Measurements from ENCODE around the gene KCNMA1.
"Not testable (repeated sequence)": the region's sequence is repeated elsewhere in the genome, so short reads cannot be mapped to it uniquely, and the experiment has no call there.

The KCNMA1 gene

DNA sequence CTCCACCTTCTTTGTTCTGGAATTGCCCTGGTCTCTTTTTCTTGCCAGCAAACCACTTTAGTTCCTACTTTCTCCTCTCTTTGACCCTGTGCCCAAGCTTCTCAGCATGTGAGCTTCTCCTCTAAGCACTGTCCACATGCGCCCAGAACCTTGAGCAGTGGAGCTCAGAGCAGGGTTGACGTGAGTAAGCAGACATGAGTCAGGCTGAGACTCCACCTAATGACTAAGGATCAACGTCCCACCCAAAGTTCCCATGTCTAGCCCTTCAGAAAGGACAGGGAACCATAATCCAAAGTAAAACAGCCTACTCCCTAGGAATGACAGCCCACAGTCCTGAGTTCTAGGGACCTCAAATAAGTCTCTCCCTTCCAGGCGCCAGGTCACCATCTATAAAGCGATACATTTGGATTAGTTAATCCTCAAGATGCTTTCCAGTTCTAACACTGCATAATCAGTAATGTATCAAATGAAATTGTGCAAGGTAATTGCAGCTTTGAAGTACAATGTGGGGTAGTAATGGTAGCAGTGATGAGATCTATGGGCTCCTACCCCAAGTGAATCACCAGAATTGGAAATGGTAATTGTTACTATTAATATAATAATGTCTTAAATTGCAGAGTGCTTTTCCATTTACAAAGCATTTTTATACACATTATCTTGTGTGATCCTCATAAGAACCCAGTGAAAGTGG, 44.5 kb downstream of the KCNMA1 start:
- no peak for DNase-seq
- in situ Hi-C loops (cut with MboI; ENCODE audit: low pct_unique_long_range_greater_than_20kb, low sequenced_read_pairs): no loop called here

DNA sequence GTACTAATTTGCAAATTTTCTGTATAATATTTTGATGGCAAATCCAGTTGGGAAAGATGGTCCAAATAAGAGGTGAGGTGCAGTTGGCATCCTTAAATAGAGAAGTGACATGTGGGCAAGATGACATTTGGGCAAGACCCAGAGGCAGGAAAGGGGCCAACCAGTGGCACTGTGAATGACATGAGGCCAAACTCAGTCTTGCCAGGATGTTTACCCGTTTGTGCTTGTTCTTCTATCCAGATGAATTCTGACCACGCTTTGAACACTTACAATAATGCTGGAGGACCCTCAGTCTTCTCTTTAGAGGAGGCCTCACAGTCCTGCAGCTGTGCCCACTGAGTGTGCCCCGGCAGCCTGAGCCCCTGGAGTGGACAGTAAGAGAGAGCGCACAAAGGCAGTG, 45.1 kb downstream of the KCNMA1 start:
- DNase-seq: no peak
- in situ Hi-C loops (cut with MboI; ENCODE audit: low pct_unique_long_range_greater_than_20kb, low sequenced_read_pairs): no loop called here

DNA sequence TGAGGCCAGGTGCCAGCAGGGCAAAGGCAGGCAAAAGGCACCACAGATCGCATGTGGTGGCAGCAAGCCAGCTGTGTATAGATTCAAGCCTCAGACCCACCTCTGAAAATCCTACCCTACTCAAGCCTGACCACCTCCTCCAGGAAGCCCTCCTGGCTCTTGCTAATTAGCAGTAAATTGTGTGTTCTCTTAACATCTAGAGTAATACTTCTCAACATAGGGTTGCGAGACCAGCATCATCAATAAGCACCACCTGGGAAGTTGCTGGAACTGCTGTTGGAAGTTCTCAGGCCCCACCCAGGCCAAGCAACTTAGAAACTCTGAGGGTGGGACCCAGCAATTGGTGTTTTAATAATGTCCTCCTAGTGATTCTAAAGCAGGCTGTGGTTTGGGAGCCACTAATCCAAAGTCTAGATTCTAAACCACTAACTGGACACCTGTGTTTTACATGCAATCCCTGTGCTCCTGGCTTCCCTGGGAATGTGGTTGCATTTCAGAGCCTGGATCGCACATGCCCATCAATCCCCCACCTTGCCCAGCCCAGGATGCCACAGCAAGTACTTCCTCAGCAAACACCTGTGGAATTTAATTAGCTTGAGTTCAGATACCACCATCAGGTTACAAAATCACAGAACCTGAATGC, 46.2 kb downstream of the KCNMA1 start:
- in situ Hi-C loops (cut with MboI; ENCODE audit: low pct_unique_long_range_greater_than_20kb, low sequenced_read_pairs): no loop called here
- no peak for DNase-seq

DNA sequence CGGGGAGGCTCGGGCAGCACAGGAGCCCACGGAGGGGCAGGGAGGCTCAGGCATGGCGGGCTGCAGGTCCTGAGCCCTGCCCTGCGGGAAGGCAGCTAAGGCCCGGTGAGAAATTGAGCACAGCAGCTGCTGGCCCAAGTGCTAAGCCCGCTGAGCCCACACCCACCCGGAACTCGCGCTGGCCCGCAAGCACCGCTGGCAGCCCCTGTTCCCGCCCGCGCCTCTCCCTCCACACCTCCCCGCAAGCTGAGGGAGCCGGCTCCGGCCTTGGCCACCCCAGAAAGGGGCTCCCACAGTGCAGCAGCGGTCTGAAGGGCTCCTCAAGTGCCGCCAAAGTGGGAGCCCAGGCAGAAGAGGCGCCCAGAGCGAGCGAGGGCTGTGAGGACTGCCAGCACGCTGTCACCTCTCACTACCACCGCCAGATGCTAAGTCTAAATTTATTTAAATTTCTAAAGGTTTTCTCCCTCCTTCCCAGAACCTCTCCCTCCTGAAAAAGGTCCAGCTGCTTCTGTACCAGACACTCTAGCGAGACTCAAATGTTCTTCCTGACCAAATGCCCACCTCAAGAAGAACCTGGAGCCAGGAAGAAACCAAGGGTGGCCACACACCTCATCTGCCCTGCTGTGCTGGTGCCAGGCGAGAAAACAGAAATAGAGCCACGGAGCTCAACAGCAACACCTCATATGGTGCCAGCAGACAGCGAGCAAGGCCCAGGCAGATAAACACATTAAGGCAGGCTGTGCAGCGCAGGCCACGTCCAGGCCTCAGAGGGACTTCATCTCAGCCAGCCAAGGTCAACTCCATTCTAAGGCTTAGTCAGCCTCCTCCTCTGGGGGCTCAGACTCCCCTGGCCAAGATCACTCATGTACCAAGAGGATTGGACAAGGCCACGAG, 47.0 kb downstream of the KCNMA1 start:
- in situ Hi-C loops (cut with MboI; ENCODE audit: low pct_unique_long_range_greater_than_20kb, low sequenced_read_pairs): no loop called here
- no peak for DNase-seq

DNA sequence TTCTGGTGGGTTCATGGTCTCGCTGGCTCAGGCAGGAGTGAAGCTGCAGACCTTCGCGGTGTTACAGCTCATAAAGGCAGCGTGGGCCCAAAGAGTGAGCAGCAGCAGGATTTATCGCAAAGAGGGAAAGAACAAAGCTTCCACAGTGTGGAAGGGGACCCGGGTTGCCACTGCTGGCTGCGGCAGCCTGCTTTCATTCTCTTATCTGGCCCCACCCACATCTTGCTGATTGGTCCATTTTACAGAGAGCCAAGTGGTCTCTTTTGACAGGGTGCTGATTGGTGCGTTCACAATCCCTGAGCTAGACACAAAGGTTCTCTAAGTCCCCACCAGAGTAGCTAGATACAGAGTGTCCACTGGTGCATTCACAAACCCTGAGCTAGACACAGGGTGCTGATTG, 47.9 kb downstream of the KCNMA1 start:
- DNase-seq; in situ Hi-C loops (cut with MboI; ENCODE audit: low pct_unique_long_range_greater_than_20kb, low sequenced_read_pairs): not testable (repeated sequence)

DNA sequence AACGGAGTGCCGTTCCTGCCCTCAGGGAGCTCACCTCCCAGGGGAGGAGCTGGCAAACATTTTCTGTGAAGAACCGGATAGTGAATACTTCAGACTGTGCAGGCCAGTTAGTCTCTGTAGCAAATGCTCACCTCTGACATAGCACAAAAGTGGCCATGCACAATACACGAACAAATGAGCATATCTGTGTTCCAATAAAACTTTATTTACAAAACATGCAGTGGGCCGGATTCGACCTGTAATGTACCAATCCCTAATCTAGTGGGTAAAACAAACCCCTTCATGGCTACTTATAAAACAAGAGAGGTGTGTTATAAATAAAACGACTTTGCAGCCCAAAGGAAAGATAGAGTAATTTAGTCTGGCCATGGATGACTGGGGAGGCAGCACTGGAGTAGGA, 48.7 kb downstream of the KCNMA1 start:
- in situ Hi-C loops (cut with MboI; ENCODE audit: low pct_unique_long_range_greater_than_20kb, low sequenced_read_pairs): no loop called here
- DNase-seq: no peak

DNA sequence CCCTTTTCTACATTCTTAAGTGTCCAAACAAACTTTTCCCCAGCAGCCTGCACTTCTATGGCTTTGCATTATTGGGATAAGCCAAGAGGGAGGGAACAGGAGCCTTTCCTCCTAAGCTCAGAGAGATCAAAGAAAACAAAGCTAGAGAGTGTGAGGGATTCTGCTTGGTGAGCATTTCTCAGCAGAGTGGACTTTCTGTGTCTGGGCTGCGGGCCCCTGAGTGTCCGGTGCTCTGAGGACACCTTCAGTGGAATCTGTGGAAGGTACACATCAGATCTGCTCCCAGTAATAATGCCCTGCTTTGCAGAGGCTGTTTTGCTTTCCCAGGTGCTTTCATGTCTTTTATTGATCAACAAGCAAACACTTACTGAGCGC, 50.2 kb downstream of the KCNMA1 start:
- DNase-seq: no peak
- in situ Hi-C loops (cut with MboI; ENCODE audit: low pct_unique_long_range_greater_than_20kb, low sequenced_read_pairs): no loop called here

DNA sequence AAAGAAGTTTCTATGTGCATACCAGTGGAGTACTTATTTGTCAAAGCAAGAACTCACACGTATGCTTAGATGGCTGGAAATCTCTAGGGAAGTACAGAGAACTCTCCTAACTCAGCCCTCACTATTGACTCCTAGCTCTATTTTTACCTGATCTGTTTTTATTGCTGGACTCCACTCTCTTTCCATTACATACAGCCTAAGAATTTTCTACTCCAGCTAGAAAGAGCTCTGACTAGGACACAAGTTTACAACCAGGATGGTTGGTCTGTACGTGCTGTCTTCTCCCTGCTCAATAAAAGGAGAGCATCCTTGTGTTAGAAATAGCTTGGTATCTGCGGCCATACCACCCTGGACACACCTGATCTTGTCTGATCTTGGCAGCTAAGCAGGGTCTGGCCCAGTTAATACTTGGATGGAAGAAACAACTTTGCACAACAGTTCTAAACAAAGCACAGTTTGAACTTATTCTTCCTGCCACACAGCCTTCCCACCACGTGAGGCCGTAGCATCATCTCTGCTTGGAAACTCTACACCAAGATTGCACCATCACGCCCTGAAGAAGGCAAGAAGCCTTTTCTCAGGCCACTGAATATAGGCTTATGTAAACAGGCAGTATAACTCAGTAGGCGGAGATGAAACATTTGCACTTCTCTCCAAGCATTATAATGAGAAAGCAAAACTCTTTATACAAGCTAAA, 50.7 kb downstream of the KCNMA1 start:
- in situ Hi-C loops (cut with MboI; ENCODE audit: low pct_unique_long_range_greater_than_20kb, low sequenced_read_pairs): no loop called here
- DNase-seq: no peak

DNA sequence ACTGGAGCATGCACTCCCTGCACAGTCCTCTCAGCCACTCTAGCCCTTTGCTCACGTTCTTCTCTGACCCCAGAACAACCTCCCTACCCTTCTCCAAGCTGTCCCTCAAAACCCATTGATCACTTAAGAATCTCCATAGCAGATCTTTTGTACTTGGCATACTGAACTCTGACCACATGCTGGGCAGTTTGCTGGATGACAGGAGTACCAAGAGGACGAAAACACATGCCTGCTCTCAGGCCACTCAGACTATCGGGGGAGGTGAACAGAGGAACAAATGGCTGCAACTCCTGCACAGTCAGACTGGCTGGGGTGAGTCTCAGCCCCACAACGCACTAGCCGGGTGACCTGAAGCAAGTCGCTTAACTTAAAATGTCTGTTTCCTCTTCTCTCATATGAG, 52.7 kb downstream of the KCNMA1 start:
- no peak for DNase-seq
- in situ Hi-C loops (cut with MboI; ENCODE audit: low pct_unique_long_range_greater_than_20kb, low sequenced_read_pairs): no loop called here

DNA sequence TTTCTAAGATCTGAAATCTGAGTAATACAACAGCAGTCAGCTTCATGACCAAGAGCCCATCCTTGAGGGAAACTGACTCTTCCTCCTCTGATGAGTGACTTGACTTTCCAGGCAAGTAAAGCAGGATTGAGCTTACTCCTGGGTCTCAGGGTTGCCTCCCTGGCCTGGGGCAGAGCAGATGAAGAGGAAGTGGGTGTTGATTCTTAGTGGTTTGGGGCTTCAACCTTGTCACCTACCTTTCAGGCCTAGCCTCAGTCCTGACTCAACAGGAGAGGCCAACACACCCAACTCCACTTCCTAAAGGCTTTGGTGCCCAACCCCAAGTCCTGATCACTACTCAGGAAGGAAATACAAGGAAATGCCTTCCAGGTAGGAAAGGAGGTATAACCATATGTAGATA, 54.1 kb downstream of the KCNMA1 start:
- no peak for DNase-seq
- in situ Hi-C loops (cut with MboI; ENCODE audit: low pct_unique_long_range_greater_than_20kb, low sequenced_read_pairs): no loop called here

DNA sequence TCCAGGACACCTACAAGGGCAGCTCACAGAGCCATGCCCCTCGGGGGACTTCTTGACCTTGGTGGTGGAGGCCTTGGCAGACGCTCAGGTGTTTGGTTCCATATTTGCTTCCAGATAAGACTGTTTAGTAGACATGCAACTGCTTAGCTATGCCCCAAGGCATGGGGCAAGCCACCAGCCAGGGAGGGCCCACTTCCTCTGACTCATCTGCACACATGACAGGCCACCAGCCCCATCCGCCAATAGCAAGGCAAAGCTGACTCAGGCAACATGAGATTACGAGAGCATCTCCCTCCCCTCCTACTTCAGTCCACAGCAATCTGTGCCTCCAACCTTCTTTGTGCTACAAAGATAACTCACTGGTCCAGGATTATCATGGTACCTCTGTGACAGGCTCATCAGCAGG, 54.9 kb downstream of the KCNMA1 start:
- DNase-seq: no peak
- in situ Hi-C loops (cut with MboI; ENCODE audit: low pct_unique_long_range_greater_than_20kb, low sequenced_read_pairs): no loop called here

DNA sequence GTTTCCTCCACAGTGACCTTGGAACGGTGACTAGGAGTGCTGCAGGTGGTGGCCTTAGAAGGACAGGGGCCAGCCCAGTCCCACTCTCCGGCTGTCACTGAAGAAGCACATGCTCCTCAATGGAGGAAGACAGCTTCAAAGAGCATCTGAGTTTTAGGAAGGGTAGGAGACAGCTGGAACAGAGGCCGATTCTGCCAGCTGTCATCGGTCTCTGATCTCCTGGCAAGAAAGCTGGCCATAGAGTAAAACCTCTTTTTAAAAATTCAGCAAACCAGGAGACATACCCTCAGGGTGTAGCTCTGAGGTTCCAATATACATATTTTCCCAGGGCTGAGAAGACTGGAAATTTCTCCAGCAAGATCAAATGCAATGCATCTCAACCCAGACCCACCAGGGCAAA, 55.9 kb downstream of the KCNMA1 start:
- in situ Hi-C loops (cut with MboI; ENCODE audit: low pct_unique_long_range_greater_than_20kb, low sequenced_read_pairs): no loop called here
- no peak for DNase-seq

DNA sequence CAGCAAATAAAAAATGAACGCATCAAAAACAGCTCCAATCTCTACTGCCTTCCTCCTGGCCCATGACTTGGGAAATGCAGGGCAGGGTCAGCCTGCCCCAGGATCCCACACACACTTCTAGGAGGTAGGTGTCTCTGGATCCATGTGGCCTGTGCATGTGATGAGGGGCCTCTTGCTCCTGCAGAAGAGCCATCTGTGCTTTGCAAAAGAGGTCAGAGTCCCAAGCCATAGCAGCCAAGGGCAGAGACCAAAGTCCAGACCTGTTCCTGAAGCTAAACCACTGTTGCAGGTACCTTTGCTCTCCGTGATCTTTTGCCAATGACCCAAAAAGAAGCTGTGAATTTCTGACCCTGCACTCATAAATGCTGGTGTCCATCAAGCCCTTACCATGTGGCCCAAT, 57.1 kb downstream of the KCNMA1 start:
- no peak for DNase-seq
- in situ Hi-C loops (cut with MboI; ENCODE audit: low pct_unique_long_range_greater_than_20kb, low sequenced_read_pairs): no loop called here

DNA sequence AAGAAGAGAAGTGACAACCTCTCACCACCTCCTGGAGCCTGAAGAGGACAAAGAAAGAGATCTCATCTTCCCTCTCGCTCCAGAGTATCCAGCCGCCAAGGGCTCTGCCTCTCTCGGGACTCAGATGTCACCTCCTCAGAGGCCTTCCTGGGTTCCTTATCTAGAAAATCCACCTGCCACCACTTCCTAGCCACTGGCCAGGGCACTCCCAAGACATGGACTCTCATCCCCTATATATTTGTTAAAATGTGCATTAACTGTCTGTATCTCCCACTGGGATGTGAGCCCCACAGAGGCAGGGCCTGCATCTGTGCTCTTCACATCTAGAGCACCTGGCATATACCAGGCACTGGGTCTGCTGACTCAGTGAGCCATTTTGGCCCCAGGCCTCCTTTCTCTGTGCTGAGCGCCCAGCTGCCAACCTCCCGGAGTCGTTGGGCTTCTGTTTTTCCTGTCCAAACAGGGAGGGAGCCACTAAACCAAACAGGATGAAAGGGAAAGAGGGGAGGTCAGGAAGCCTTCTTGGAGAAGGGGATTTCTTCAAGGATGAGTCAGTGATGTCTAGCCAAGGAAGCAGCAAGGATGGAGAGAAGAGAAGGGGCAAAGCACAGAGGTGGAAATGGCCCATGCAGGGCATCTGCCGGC, 58.9 kb downstream of the KCNMA1 start:
- DNase-seq: no peak
- in situ Hi-C loops (cut with MboI; ENCODE audit: low pct_unique_long_range_greater_than_20kb, low sequenced_read_pairs): no loop called here

DNA sequence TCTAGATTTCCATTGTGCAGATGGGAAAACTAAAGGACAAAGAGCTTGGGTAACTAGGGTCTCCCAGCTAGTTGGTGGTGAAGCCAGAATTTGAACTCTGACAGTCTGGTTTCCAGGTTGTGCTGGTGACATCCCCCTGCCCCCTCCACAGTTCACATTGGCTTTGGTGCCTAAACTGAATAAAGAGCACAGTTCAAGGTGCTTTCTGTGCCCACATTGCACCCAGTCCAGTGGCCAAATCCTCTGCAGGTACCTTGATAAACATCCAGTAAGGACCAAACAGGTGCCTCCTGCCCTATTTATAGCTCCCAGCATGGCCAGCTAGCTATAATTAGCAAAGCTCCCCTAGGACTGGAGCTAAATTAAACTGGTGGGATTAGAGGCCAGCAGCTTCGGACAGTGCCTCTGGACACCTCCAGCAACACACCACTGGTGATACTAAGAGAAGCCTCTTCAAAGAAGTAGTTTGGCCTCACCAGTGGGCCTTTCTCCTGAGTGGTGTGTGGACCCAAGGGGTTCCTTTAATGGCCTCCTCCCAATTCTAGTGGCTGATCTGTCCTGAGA, 59.9 kb downstream of the KCNMA1 start:
- in situ Hi-C loops (cut with MboI; ENCODE audit: low pct_unique_long_range_greater_than_20kb, low sequenced_read_pairs): no loop called here

DNA sequence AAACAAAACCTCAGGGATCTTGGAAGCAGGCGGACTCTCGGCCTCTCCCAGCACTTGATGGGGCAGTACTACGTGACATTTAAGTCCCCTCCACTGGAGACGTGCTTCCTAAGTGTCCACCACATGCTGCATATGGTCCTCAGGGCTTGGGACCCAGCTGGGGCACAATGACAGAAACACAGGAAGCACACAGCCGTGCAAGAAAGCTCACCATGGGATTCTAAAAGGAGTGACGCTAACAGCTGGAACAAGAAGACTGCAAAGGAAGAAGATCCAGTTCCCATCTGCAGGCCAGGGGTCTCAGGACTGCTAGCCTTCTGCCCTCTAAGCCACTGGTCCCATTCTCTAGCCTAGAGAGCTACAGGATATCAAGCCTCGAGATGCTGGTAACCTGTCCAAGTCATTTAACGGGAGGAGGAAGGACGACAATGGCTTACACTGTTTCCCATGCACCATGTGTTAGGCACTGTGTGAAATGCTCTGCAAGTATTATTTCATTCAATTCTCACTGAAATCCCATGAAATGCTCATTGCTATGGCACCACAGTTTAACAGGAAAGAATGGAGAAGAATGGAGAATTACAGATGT, 61.1 kb downstream of the KCNMA1 start:
- no peak for DNase-seq

More for the DNA sequence above, 59.9 kb downstream of the KCNMA1 start:
- DNase-seq: no peak

DNA sequence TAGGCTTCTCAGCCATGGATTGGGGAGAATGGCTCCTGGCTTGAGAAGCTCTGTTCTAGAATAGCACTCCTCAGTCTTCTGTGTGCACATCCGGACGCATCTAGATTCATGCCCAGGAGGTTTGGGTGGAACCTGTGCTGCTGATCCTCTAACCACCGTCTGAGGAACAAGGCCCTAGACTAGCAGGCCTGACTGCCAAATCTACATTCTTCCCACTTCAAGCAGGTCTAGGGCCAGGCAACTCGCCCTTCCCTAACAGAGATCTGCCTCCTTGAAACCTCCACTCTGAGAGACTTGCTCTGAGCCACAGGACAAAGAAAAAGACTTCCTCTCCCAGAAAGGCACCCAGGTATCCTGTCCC, 61.6 kb downstream of the KCNMA1 start:
- no peak for DNase-seq
- in situ Hi-C loops (cut with MboI; ENCODE audit: low pct_unique_long_range_greater_than_20kb, low sequenced_read_pairs): no loop called here

More for the DNA sequence above, 61.1 kb downstream of the KCNMA1 start:
- in situ Hi-C loops (cut with MboI; ENCODE audit: low pct_unique_long_range_greater_than_20kb, low sequenced_read_pairs): no loop called here

DNA sequence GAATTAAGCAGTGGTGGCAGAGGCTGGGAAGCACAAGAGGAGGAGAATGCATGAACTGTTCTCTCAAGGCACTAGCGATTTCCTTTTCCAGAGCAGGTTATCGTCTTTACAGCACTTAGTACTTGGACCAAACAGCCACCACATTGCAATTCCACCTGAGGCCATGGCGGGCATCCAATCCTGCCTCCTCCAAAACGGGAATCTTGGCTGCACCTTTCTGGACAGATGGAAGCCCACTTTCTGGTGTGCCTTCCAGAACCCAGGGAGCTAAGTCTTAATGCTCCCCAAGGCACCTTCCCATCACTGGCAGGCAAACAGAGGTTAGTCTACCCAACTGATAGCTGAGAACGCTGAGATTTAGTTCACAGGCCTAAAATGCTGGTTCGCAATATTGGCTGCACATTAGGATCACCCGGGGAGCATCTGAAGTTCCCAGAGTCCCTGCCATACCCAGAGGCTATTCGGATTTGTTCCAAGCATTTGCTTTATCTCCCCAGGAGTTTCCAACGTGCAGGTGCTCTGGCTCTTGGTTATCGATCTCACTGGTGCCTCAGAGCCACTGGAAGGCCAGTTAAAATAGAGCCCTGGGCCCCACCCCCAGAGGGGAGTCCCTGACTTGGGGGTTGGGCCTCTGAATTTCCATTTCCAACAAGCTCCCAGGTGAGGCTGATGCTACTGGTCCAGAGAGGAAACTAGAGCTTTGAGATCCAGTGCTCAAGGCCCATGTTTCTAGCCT, 62.2 kb downstream of the KCNMA1 start:
- in situ Hi-C loops (cut with MboI; ENCODE audit: low pct_unique_long_range_greater_than_20kb, low sequenced_read_pairs): no loop called here
- DNase-seq: no peak
